Measurements from ENCODE around the gene FOSL1. TPM values are rescaled to one million over a fixed set of nuclear protein-coding genes. Genes with fewer than 3 reads are reported as not detected.
"Not testable (repeated sequence)": the region's sequence is repeated elsewhere in the genome, so short reads cannot be mapped to it uniquely, and the experiment has no call there.

The FOSL1 gene
- total RNA-seq, 6 donors from 2014 or later, result 1.8 to 16.9 (median 8.2) TPM

DNA sequence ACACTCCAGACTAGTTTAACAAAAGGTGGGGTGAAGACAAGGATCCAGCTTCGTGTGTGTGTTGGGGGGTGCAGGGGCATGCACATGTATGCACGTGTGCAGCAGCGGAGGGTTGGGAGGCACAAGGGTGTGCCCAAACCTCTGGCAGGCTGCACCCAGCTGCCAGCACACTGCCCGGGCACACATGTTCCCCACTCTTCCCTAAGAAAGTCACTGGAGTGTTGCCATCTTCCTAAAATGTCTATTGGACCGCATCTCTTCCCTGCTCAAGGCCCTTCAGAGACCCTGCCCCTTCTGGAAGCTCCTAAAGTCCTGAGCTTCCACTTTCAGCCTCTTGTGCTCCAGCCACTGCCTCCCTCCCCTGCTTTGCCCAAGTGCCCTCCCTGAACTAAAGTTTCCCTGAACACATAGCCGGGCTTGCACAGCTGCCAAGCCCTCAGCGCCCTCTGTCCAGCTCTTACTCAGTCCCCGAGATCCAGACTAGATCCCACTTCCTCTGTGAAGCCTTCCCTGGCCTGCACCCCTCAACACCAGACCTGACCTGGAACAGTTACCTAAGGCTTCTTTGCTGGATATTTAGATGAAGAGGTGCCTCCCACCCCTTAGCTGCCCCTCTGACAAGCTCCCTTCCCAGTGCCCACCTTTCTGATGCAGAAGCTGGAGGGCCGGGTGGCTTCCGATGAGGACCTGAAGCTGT is 48.2 kb downstream of the FOSL1 start:
- ATAC-seq (ENCODE audit: low FRiP score in 2 of 2) (no peak), DNase-seq (no peak)
- peaks cover 18 to 34% (median 19%) of the 10 kb centered on the region in 4 donors for H3K4me1 ChIP-seq
- H3K4me3 ChIP-seq, result no peak overlapping the region
- H3K27ac ChIP-seq, result no peak overlapping the region
- H3K27me3 ChIP-seq, result no peaks in the 10 kb centered on the region
- peaks cover 19 to 62% (median 52%) of the 10 kb centered on the region in 4 donors for H3K36me3 ChIP-seq
- WGBS, 2 donors, result 89 to 93% methylated on average over 8 to 10 of the region's 10 CpGs
- TF ChIP-seq POLR2A (IDR thresholded peaks at IDR 0.05) (no peak), EP300 (IDR thresholded peaks at IDR 0.05) (no peak), POLR2AphosphoS5 (IDR thresholded peaks at IDR 0.05) (no peak)
- TF ChIP-seq, protein P1, sequence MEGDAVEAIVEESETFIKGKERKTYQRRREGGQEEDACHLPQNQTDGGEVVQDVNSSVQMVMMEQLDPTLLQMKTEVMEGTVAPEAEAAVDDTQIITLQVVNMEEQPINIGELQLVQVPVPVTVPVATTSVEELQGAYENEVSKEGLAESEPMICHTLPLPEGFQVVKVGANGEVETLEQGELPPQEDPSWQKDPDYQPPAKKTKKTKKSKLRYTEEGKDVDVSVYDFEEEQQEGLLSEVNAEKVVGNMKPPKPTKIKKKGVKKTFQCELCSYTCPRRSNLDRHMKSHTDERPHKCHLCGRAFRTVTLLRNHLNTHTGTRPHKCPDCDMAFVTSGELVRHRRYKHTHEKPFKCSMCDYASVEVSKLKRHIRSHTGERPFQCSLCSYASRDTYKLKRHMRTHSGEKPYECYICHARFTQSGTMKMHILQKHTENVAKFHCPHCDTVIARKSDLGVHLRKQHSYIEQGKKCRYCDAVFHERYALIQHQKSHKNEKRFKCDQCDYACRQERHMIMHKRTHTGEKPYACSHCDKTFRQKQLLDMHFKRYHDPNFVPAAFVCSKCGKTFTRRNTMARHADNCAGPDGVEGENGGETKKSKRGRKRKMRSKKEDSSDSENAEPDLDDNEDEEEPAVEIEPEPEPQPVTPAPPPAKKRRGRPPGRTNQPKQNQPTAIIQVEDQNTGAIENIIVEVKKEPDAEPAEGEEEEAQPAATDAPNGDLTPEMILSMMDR (IDR thresholded peaks at IDR 0.05), result no peak
- peaks cover 0 to 7% (median 0%) of the 10 kb centered on the region in 4 donors for H3K9me3 ChIP-seq

DNA sequence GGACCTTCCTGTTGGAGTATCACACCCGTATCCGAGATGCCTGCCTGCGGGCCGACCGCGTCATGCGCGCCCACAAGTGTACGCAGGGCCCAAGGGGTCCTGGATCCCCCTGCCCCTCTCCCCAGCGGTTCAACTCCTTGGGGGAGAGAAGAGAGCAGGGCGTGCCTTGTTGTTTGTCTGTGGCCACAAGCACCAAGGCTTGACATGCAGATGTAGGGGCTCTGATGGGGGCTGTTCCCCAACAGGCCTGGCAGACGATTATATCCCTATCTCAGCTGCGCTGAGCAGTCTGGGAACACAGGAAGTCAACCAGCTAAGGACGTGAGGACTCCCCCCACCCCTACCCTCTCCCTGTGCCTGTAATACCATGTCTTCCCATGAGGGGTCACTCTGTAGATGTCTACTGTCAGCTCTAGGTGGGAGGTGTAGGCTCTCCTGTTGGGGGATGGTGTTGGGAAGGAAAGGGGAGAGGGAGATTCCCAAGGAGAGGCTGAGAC is 49.1 kb downstream of the FOSL1 start:
- no peaks in the 10 kb centered on the region for H3K27me3 ChIP-seq
- DNase-seq (peak in 1 of 2 donors; percentile 78), ATAC-seq (ENCODE audit: low FRiP score in 2 of 2) (peak; percentile 27 to 30)
- H3K36me3 ChIP-seq, result peaks cover 19 to 56% (median 52%) of the 10 kb centered on the region in 4 donors
- H3K4me3 ChIP-seq, result no peak overlapping the region
- H3K27ac ChIP-seq, result no peak overlapping the region
- 89 to 90% methylated on average over 9 to 14 of the region's 14 CpGs for WGBS, 2 donors
- no peak for TF ChIP-seq EP300 (IDR thresholded peaks at IDR 0.05)
- TF ChIP-seq, protein P1 (IDR thresholded peaks at IDR 0.05), result peak in 2 of 6 experiments; percentile 8 to 54
- H3K9me3 ChIP-seq, result peaks cover 0 to 7% (median 0%) of the 10 kb centered on the region in 4 donors
- peaks cover 12 to 27% (median 14%) of the 10 kb centered on the region in 4 donors for H3K4me1 ChIP-seq

DNA sequence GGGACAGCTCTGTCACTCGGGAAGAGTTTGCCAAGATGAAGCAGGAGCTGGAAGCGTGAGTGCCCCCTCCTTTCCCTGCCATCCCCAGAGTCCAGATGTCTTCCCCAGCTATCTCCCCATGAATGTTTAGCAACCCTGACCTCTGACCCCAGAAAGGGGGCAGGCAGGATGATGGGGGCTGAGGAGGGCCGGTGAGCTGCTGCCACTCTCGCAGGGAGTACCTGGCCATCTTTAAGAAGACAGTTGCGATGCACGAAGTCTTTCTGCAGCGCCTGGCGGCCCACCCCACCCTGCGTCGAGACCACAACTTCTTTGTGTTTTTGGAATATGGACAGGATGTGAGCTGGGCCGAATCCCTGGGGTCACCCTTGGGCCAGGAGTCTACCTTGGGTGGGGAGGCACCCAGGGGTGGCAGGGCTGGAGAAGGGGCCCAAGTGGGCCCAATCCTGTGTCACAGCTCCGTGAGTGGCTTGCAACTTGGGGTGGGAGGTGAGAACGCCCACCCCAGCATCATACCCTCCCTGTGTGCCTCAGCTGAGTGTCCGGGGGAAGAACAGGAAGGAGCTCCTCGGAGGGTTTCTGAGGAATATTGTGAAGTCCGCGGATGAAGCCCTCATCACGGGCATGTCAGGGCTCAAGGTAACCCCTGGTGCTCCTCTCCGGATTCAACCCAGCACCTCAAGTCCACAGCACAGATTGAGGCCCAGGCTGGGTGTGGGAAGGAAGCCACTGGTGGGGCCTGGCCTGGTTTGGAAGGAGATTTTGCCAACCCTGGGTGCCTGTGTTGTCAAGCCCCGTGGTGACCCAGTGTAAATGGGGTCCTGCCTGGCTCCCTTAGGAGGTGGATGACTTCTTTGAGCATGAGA is 49.7 kb downstream of the FOSL1 start:
- no peaks in the 10 kb centered on the region for H3K27me3 ChIP-seq
- no peak for DNase-seq
- H3K4me3 ChIP-seq, result no peak overlapping the region
- peaks cover 5 to 20% (median 7%) of the 10 kb centered on the region in 4 donors for H3K4me1 ChIP-seq
- no peak for TF ChIP-seq POLR2A (IDR thresholded peaks at IDR 0.05)
- no peak for TF ChIP-seq POLR2AphosphoS5 (IDR thresholded peaks at IDR 0.05)
- no peak for TF ChIP-seq EP300 (IDR thresholded peaks at IDR 0.05)
- TF ChIP-seq, protein P1 (IDR thresholded peaks at IDR 0.05), result no peak
- H3K36me3 ChIP-seq, result peaks cover 16 to 49% (median 45%) of the 10 kb centered on the region in 4 donors
- peaks cover 0 to 7% (median 0%) of the 10 kb centered on the region in 4 donors for H3K9me3 ChIP-seq
- ATAC-seq (ENCODE audit: low FRiP score in 2 of 2), result peak; percentile 7 to 11
- WGBS, 2 donors, result 71 to 80% methylated on average over 19 of the region's 20 CpGs
- no peak overlapping the region for H3K27ac ChIP-seq

DNA sequence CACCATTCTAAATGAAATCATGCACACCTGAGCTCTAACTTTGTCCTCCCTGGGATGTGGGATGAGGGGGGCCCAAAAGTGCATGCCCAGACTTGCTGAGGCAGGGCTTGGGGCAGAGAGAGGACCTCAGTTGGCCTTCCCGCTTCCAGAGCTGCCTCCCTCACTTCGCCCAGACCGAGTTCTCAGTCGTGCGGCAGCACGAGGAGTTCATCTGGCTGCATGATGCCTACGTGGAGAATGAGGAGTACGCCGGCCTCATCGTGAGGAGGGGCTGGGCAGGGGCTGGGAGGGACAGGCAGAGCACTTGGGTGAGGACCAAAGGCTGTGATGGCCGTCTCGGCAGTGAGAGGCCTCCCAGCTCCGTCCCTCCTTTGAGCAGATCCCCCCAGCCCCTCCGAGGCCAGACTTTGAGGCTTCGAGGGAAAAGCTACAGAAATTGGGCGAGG is 50.4 kb downstream of the FOSL1 start:
- Histone ChIP-seq H3K36me3 (peaks cover 10 to 43% (median 38%) of the 10 kb centered on the region in 4 donors), H3K27ac (no peak overlapping the region), H3K27me3 (no peaks in the 10 kb centered on the region), H3K4me3 (no peak overlapping the region), H3K4me1 (peaks cover under 1 to 14% (median 4%) of the 10 kb centered on the region in 4 donors), H3K9me3 (peaks cover 0 to 7% (median 0%) of the 10 kb centered on the region in 4 donors)
- ATAC-seq (ENCODE audit: low FRiP score in 2 of 2), result peak; percentile 2 to 4
- 62 to 67% methylated on average over 14 to 16 of the region's 16 CpGs for WGBS, 2 donors
- DNase-seq, result no peak
- no peak for TF ChIP-seq POLR2AphosphoS5 (IDR thresholded peaks at IDR 0.05)
- TF ChIP-seq EP300 (IDR thresholded peaks at IDR 0.05), result no peak

DNA sequence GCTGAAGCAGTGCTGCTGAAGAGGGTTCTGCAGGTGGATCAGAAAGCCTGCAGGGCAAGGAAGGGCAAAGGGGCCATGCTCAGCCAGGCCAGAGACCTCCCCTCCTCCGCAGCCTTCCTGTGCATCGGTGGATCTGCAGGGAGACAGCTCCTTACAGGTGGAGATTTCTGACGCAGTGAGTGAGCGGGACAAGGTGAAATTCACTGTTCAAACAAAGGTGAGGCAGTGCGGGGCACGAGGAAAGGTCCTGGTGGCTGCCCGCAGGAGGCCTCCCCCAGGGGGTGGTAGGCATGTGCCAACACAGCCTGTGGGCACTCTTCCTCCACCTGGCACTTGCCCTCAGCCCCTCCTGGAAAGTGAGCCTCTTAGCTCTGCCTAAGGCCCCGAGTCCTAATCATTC is 50.8 kb downstream of the FOSL1 start:
- DNase-seq (no peak), ATAC-seq (ENCODE audit: low FRiP score in 2 of 2) (peak in 1 of 2 donors; percentile 14)
- peaks cover 0 to 7% (median 0%) of the 10 kb centered on the region in 4 donors for H3K9me3 ChIP-seq
- H3K27me3 ChIP-seq, result no peaks in the 10 kb centered on the region
- 62 to 65% methylated on average over 6 to 8 of the region's 8 CpGs for WGBS, 2 donors
- H3K36me3 ChIP-seq, result peaks cover 6 to 38% (median 34%) of the 10 kb centered on the region in 4 donors
- H3K4me3 ChIP-seq, result no peak overlapping the region
- TF ChIP-seq POLR2A (IDR thresholded peaks at IDR 0.05), result no peak
- no peak for TF ChIP-seq POLR2AphosphoS5 (IDR thresholded peaks at IDR 0.05)
- TF ChIP-seq, protein P1 (IDR thresholded peaks at IDR 0.05), result no peak
- no peak for TF ChIP-seq EP300 (IDR thresholded peaks at IDR 0.05)
- H3K27ac ChIP-seq, result no peak overlapping the region
- peaks cover 0 to 12% (median 2%) of the 10 kb centered on the region in 4 donors for H3K4me1 ChIP-seq

DNA sequence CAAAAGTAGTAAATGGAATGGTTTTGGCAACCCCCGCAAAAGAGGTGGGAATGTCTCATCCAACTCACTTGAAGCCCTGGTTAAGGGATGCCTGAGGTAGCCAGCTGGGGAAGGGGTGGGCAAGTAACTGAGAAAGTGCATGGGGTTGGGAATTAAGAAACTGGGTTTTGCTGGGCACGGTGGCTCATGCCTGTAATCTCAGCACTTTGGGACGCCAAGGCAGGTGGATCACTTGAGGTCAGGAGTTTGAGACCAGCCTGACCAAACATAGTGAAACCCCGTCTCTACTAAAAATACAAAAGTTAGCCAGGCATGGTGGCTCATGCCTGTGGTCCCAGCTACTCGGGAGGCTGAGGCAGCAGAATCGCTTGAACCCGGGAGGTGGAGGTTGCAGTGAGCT is 51.5 kb downstream of the FOSL1 start:
- not testable (repeated sequence) for H3K9me3 ChIP-seq; H3K4me3 ChIP-seq; H3K27ac ChIP-seq; H3K27me3 ChIP-seq; H3K4me1 ChIP-seq; ATAC-seq (ENCODE audit: low FRiP score in 2 of 2); DNase-seq
- H3K36me3 ChIP-seq, result peaks cover 6 to 32% (median 27%) of the 10 kb centered on the region in 4 donors
- 62 to 66% methylated on average over 7 of the region's 7 CpGs for WGBS, 2 donors

Data from upper lobe of left lung (tissue), 6 donors.